ENCODE results near the gene APC.

DNA sequence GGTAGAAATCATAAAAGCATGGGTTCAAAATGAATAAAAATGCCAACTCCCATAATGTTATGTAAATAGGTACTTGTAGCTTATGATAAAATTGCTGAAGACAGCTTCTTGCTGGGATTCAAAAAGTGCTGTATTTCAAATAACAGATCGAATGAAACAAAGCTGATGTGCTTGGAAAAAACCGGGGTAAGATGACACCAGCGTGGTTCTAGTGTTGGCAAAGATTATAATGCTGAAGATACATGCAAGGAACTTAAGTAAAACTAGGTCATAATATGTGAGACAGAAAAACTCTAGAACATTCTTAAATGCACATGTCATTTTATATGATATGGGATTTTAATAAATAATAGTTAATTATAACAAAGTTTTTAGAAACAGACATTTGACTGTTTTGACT is 44.4 kb upstream of the APC start:
- TF ChIP-seq, protein P1, sequence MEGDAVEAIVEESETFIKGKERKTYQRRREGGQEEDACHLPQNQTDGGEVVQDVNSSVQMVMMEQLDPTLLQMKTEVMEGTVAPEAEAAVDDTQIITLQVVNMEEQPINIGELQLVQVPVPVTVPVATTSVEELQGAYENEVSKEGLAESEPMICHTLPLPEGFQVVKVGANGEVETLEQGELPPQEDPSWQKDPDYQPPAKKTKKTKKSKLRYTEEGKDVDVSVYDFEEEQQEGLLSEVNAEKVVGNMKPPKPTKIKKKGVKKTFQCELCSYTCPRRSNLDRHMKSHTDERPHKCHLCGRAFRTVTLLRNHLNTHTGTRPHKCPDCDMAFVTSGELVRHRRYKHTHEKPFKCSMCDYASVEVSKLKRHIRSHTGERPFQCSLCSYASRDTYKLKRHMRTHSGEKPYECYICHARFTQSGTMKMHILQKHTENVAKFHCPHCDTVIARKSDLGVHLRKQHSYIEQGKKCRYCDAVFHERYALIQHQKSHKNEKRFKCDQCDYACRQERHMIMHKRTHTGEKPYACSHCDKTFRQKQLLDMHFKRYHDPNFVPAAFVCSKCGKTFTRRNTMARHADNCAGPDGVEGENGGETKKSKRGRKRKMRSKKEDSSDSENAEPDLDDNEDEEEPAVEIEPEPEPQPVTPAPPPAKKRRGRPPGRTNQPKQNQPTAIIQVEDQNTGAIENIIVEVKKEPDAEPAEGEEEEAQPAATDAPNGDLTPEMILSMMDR (IDR thresholded peaks at IDR 0.05 in 2 of 3, conservative IDR thresholded peaks at IDR 0.05 in 1 of 3; ENCODE audit: borderline replicate concordance in 1 of 3, insufficient read depth in 1 of 3, low read depth in 2 of 3, low read length in 2 of 3), result no peak
- TF ChIP-seq, protein P2, sequence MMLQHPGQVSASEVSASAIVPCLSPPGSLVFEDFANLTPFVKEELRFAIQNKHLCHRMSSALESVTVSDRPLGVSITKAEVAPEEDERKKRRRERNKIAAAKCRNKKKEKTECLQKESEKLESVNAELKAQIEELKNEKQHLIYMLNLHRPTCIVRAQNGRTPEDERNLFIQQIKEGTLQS (IDR thresholded peaks at IDR 0.05), result no peak
- no peak for TF ChIP-seq EZH2 (IDR thresholded peaks at IDR 0.05)
- TF ChIP-seq SP1 (IDR thresholded peaks at IDR 0.05; ENCODE audit: low read depth), result no peak
- no peak for TF ChIP-seq SRF (IDR thresholded peaks at IDR 0.05; ENCODE audit: low read depth)
- no peak for TF ChIP-seq POLR2AphosphoS5 (IDR thresholded peaks at IDR 0.05; ENCODE audit: low read depth, low read length)
